Measurements from ENCODE around the gene SS18. TPM values are rescaled to one million over a fixed set of nuclear protein-coding genes. Genes with fewer than 3 reads are reported as not detected.

SS18 gene
- total RNA-seq, 1 experiment from 2014 or later, result 60.0 TPM

DNA sequence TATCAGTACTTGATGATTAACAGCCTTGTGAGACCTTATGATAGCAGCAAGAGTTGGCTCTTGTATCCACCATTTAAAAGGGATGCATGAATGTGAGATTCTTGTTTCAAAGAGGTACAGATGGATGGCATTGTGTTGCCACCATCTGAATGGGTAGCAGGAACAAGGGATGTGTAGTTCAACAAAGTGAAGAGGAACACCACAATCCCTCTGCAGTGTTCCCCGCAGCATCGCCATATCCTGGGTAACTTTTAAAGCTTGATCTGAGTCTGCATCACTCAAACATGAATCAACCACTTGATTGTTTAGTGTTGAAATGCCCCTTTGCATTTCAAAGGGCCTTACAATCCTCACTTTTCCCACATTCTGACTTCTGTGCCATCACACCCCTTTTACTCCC, 106.7 kb downstream of the SS18 start:
- Histone ChIP-seq H3K9me2 (ENCODE audit: insufficient read depth) (no peaks in the 10 kb centered on the region), H2AFZ (ENCODE audit: low read depth, low read length, poor library complexity, severe bottlenecking) (no peak overlapping the region), H3K79me2 (ENCODE audit: insufficient read depth, low read length) (no peaks in the 10 kb centered on the region), H3K4me1 (ENCODE audit: control insufficient read depth in 1 of 2, insufficient read depth in 2 of 2, low read length in 2 of 2) (no peaks in the 10 kb centered on the region), H3K4me2 (ENCODE audit: low read length) (no peak overlapping the region), H3K4me3 (replicated peaks in 1 of 2; ENCODE audit: low read depth in 1 of 2, low read length in 2 of 2) (no peak overlapping the region), H4K20me1 (ENCODE audit: insufficient read depth) (no peaks in the 10 kb centered on the region), H3K9ac (ENCODE audit: low read length) (no peak overlapping the region), H3K27me3 (ENCODE audit: insufficient read depth, low read length) (no peaks in the 10 kb centered on the region), H3K36me3 (ENCODE audit: control insufficient read depth in 1 of 2, insufficient read depth in 2 of 2, low read length in 2 of 2) (no peaks in the 10 kb centered on the region), H3K27ac (ENCODE audit: low read depth, low read length) (no peak overlapping the region), H3K9me3 (ENCODE audit: control insufficient read depth in 1 of 2, insufficient read depth in 1 of 2, low read depth in 1 of 2, low read length in 2 of 2) (no peaks in the 10 kb centered on the region)
- BruUV-seq (replicated peaks), result no TSS peak
- intact Hi-C loops (cut with micrococcal nuclease), result no loop called here
- RAD21 ChIA-PET (ENCODE audit: low non-redundant PET in 1 of 2, low total read pairs in 2 of 2, uncharacterized antibody in 2 of 2, unreplicated experiment in 2 of 2), result no interaction called here
- POLR2A ChIA-PET, result no interaction called here
- CTCF ChIA-PET, result no interaction called here
- ATAC-seq (no peak), DNase-seq (ENCODE audit: low read depth, low spot score) (no peak)
- TF ChIP-seq MAX (IDR thresholded peaks at IDR 0.05), result no peak
- no peak for TF ChIP-seq ATF3 (IDR thresholded peaks at IDR 0.05)
- TF ChIP-seq POLR2AphosphoS5 (IDR thresholded peaks at IDR 0.05; ENCODE audit: low read depth, low read length), result no peak
- no peak for TF ChIP-seq CBX3 (IDR thresholded peaks at IDR 0.05; ENCODE audit: low read depth)
- TF ChIP-seq ZNF274 (IDR thresholded peaks at IDR 0.05; ENCODE audit: low read depth, low read length), result no peak
- no peak for TF ChIP-seq CTCF (IDR thresholded peaks at IDR 0.05 in 2 of 3, conservative IDR thresholded peaks at IDR 0.05 in 1 of 3; ENCODE audit: borderline replicate concordance in 1 of 3, insufficient read depth in 1 of 3, low read depth in 2 of 3, low read length in 2 of 3)
- no peak for TF ChIP-seq POLR2A (IDR thresholded peaks at IDR 0.05; ENCODE audit: borderline replicate concordance, extremely low read depth, insufficient read depth, insufficient read length)
- no peak for TF ChIP-seq EZH2phosphoT487 (IDR thresholded peaks at IDR 0.05; ENCODE audit: borderline replicate concordance)
- TF ChIP-seq SIN3A (IDR thresholded peaks at IDR 0.05; ENCODE audit: low read depth), result no peak
- TF ChIP-seq, protein P1, sequence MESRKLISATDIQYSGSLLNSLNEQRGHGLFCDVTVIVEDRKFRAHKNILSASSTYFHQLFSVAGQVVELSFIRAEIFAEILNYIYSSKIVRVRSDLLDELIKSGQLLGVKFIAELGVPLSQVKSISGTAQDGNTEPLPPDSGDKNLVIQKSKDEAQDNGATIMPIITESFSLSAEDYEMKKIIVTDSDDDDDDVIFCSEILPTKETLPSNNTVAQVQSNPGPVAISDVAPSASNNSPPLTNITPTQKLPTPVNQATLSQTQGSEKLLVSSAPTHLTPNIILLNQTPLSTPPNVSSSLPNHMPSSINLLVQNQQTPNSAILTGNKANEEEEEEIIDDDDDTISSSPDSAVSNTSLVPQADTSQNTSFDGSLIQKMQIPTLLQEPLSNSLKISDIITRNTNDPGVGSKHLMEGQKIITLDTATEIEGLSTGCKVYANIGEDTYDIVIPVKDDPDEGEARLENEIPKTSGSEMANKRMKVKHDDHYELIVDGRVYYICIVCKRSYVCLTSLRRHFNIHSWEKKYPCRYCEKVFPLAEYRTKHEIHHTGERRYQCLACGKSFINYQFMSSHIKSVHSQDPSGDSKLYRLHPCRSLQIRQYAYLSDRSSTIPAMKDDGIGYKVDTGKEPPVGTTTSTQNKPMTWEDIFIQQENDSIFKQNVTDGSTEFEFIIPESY (IDR thresholded peaks at IDR 0.05; ENCODE audit: extremely low read depth, insufficient replicate concordance, low read length), result no peak
- no peak for TF ChIP-seq REST (IDR thresholded peaks at IDR 0.05; ENCODE audit: low read depth)
- no peak for TF ChIP-seq RAD21 (IDR thresholded peaks at IDR 0.05; ENCODE audit: low read depth)
- no peak for TF ChIP-seq TCF7L2 (IDR thresholded peaks at IDR 0.05; ENCODE audit: borderline replicate concordance, extremely low read depth, insufficient read depth, insufficient read length)

All from HCT116 (cell line).